GM20000 (cell line): ENCODE measurements around the gene RBBP6.
A peak's percentile ranks its signal among the peaks of the same experiment; 100 is the strongest.
"Not testable (repeated sequence)": the region's sequence is repeated elsewhere in the genome, so short reads cannot be mapped to it uniquely, and the experiment has no call there.

Experiments used
- DNase-seq: peaks from one replicate; pipeline ENCODE4 v3.0.0; 2012; ENCODE audit warnings: low spot score
- CTCF ChIP-seq: IDR thresholded peaks from 2 replicates; pipeline ENCODE4 v1.5.1; 2012; ENCODE audit warnings: mild to moderate bottlenecking, control low read depth; ENCODE audit errors: extremely low read depth, missing control alignments

Gene RBBP6

GRCh38 chr16:24539295-24539849 is at the start of gene RBBP6:
Gene RBBP6 (plus strand): TSS chr16:24539566. CDS start chr16:24540627, 1,061 bp downstream.
- DNase-seq = peak; percentile 93
- peak; percentile 53 for TF ChIP-seq CTCF

- TF ChIP-seq CTCF = no peak
These were observed 48.5 kb upstream of the RBBP6 start for GRCh38 chr16:24490866-24491265.

GRCh38 chr16:24491731-24492130 is 47.6 kb upstream of the RBBP6 start:
- TF ChIP-seq CTCF = no peak
- no peak for DNase-seq

More at GRCh38 chr16:24490866-24491265, 48.5 kb upstream of the RBBP6 start:
- DNase-seq = no peak

- DNase-seq = no peak
- TF ChIP-seq CTCF = no peak
These were observed 45.5 kb upstream of the RBBP6 start for GRCh38 chr16:24493821-24494220.

GRCh38 chr16:24495207-24495606 is 44.2 kb upstream of the RBBP6 start:
- DNase-seq = not testable (repeated sequence)

- no peak for TF ChIP-seq CTCF
- DNase-seq = no peak
These were observed 41.9 kb upstream of the RBBP6 start for GRCh38 chr16:24497440-24497839.

GRCh38 chr16:24499193-24499814 is 40.1 kb upstream of the RBBP6 start:
- peak; percentile 36 for DNase-seq
- TF ChIP-seq CTCF = peak; percentile 17
